A549 (cell line): ENCODE data around the gene FAHD1. TPM values are rescaled to one million over a fixed set of nuclear protein-coding genes. Genes with fewer than 3 reads are reported as not detected.

ENCODE experiments used
- ATAC-seq, 2 experiments: fragments of 200-7000 bp in 1 of 2; fragments of >200 bp in 1 of 2; cut with Nextera tagmentation in 1 of 2; cut with Tn5 transposase in 1 of 2; 3 replicates each; pipeline versions ENCODE4 v1.8.0 to v1.9.1; 2018 to 2020; ENCODE audit warnings: mild to moderate bottlenecking in 1 of 2, moderate library complexity in 1 of 2
- CTCF ChIA-PET: fragments of 300-600 bp; sonication (Branson Sonifier 250); formaldehyde crosslinking; extraction: SDS; loops from one replicate; lab custom pipeline; 2021; ENCODE audit warnings: antibody characterized with exemption, inconsistent platforms; lab: Yijun Ruan, JAX
- POLR2A ChIA-PET: fragments of 350-600 bp; formaldehyde crosslinking; extraction: SDS; loops from one replicate; lab custom pipeline; 2021; ENCODE audit warnings: antibody characterized with exemption, inconsistent platforms; lab: Yijun Ruan, JAX
- DNase-seq, 2 experiments: peaks; one replicate each; pipeline versions ENCODE4 v3.0.0 to v3.0.0-alpha.2; 2011 to 2016; ENCODE audit warnings: low read depth in 1 of 2, low spot score in 1 of 2
- FAIRE-seq: peaks from 2 replicates; lab custom pipeline; 2011; peaks lifted over from hg19 to GRCh38; lab: Jason Lieb, UNC
- H3K27ac ChIP-seq, 2 experiments: fragments of >200 bp; sonication (Bioruptor Twin); formaldehyde crosslinking; 3 replicates each; pipeline ENCODE4 v1.5.1; 2016 to 2017
- H3K4me1 ChIP-seq: fragments of >200 bp; sonication (Bioruptor Twin); formaldehyde crosslinking; 3 replicates; pipeline ENCODE4 v1.6.1; 2016
- H3K4me2 ChIP-seq: fragments of >200 bp; sonication (Bioruptor Twin); formaldehyde crosslinking; 3 replicates; pipeline ENCODE4 v1.6.1; 2016
- H3K4me3 ChIP-seq: fragments of >200 bp; sonication (Bioruptor Twin); formaldehyde crosslinking; 3 replicates; pipeline ENCODE4 v1.5.1; 2016
- H3K9me3 ChIP-seq: fragments of >200 bp; sonication (Bioruptor Twin); formaldehyde crosslinking; 3 replicates; pipeline ENCODE4 v1.6.1; 2016
- ATOH8 ChIP-seq: fragments of 250-450 bp; sonication (Bioruptor Pico); IDR thresholded peaks from 2 replicates; pipeline ENCODE4 v1.5.0; 2020; ENCODE audit warnings: low read depth, mild to moderate bottlenecking, moderate library complexity
- CBX8 ChIP-seq: fragments of 200-600 bp; sonication (generic); IDR thresholded peaks from 2 replicates; pipeline ENCODE4 v1.6.1; 2016
- CEBPB ChIP-seq, 2 experiments: fragments of >200 bp in 1 of 2; sonication (Bioruptor Twin) in 1 of 2; formaldehyde crosslinking in 1 of 2; IDR thresholded peaks; 2 replicates each; pipeline ENCODE4 v1.6.1; 2012 to 2016
- CTCF ChIP-seq: fragments of >200 bp; sonication (Bioruptor Twin); formaldehyde crosslinking; IDR thresholded peaks from 3 replicates; pipeline ENCODE4 v1.5.1; 2016
- E2F6 ChIP-seq: IDR thresholded peaks from 2 replicates; pipeline ENCODE4 v1.6.1; 2012; ENCODE audit warnings: low read depth, borderline replicate concordance
- FOXS1 ChIP-seq: fragments of 250-450 bp; sonication (Bioruptor Pico); IDR thresholded peaks from 2 replicates; pipeline ENCODE4 v1.5.0; 2020; ENCODE audit warnings: mild to moderate bottlenecking, moderate library complexity
- HEYL ChIP-seq: fragments of 250-450 bp; sonication (Bioruptor Pico); IDR thresholded peaks from 2 replicates; pipeline ENCODE4 v1.8.0; 2021; ENCODE audit warnings: mild to moderate bottlenecking, moderate library complexity
- HMGXB4 ChIP-seq: fragments of 250-450 bp; sonication (Bioruptor Pico); IDR thresholded peaks from 2 replicates; pipeline ENCODE4 v1.5.0; 2021; ENCODE audit warnings: mild to moderate bottlenecking, moderate library complexity, borderline replicate concordance
- HOXB5 ChIP-seq: fragments of 250-450 bp; sonication (Bioruptor Pico); IDR thresholded peaks from 2 replicates; pipeline ENCODE4 v1.5.0; 2020; ENCODE audit warnings: mild to moderate bottlenecking, moderate library complexity
- KDM5A ChIP-seq: fragments of 200-600 bp; sonication (generic); IDR thresholded peaks from 2 replicates; pipeline ENCODE4 v1.6.1; 2016; ENCODE audit warnings: antibody characterized with exemption, mild to moderate bottlenecking
- POLR2AphosphoS2 ChIP-seq: conservative IDR thresholded peaks from 2 replicates; pipeline ENCODE4 v1.6.1; 2012; ENCODE audit warnings: low read length, improper control_type of control experiment, inconsistent platforms
- RCOR1 ChIP-seq: fragments of 150-350 bp; IDR thresholded peaks from 2 replicates; pipeline ENCODE4 v1.6.1; 2014; ENCODE audit warnings: antibody characterized with exemption, low read length, low read depth
- REST ChIP-seq: fragments of 200-600 bp; sonication (generic); IDR thresholded peaks from 2 replicates; pipeline ENCODE4 v1.6.1; 2016; ENCODE audit warnings: antibody characterized with exemption, mild to moderate bottlenecking, moderate library complexity
- ZC3H11A ChIP-seq: fragments of 450-650 bp; IDR thresholded peaks from 2 replicates; pipeline ENCODE4 v1.6.1; 2014; ENCODE audit warnings: antibody characterized with exemption, mild to moderate bottlenecking
- WGBS: methylation state at CpG from one replicate; pipeline ENCODE4 v1.1.6; 2017; ENCODE audit errors: missing lambda C conversion rate; 5-methylcytosine and 5-hydroxymethylcytosine counted together
- polyA plus RNA-seq, 4 experiments: library from polyadenylated mRNA; depleted of rRNA in 3 of 4; stranded (reverse); fragments of >200 nt; fragmentation: RNase III in 1 of 4; extraction: RNeasy Plus Mini Kit Qiagen cat#74134 plus additional on column Dnase treatment in 1 of 4; gene quantifications; 2 replicates in 3 of 4; 3 replicates in 1 of 4; pipeline ENCODE4 v1.2.3, GENCODE V29; 2011 to 2017
- TF ChIP-seq, protein P1 (sequence below): fragments of 150-350 bp; IDR thresholded peaks from 2 replicates; pipeline ENCODE4 v1.6.1; 2014; ENCODE audit warnings: low read depth, mild to moderate bottlenecking, low read length
- TF ChIP-seq, protein P2 (sequence below): fragments of >200 bp; sonication (Bioruptor Twin); formaldehyde crosslinking; IDR thresholded peaks from 2 replicates; pipeline ENCODE4 v1.6.1; 2016

Gene FAHD1
- polyA plus RNA-seq, 2 of the 4 experiments (the other 2 are of a cell fraction), result 30.6 to 68.4 TPM

GRCh38 chr16:1800701-1801100 is 26.3 kb upstream of the FAHD1 start:
- H3K4me1 ChIP-seq, result no peaks in the 10 kb centered on the region
- DNase-seq (no peak), FAIRE-seq (no peak), ATAC-seq (no peak)
- ChIA-PET POLR2A (no interaction called here), CTCF (interaction anchor here (1.0 to 2.1 kb wide), 2 partner anchors 12 to 40 kb away, joined by 3 to 15 read pairs; no protein-coding TSS in a partner anchor)
- H3K4me2 ChIP-seq, result no peak overlapping the region
- H3K9me3 ChIP-seq, result peaks cover 21% of the 10 kb centered on the region; the same call in 2 of the 3 replicates
- WGBS, result 84% methylated on average over 10 of the region's 10 CpGs
- TF ChIP-seq KDM5A (no peak), HEYL (CRISPR knock-in tag) (no peak), HMGXB4 (CRISPR knock-in tag) (no peak), E2F6 (no peak), CBX8 (no peak), RCOR1 (no peak)
- TF ChIP-seq, protein P1, sequence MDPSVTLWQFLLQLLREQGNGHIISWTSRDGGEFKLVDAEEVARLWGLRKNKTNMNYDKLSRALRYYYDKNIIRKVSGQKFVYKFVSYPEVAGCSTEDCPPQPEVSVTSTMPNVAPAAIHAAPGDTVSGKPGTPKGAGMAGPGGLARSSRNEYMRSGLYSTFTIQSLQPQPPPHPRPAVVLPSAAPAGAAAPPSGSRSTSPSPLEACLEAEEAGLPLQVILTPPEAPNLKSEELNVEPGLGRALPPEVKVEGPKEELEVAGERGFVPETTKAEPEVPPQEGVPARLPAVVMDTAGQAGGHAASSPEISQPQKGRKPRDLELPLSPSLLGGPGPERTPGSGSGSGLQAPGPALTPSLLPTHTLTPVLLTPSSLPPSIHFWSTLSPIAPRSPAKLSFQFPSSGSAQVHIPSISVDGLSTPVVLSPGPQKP, result no peak
- no peak overlapping the region for H3K27ac ChIP-seq
- H3K4me3 ChIP-seq, result no peak overlapping the region

DNA sequence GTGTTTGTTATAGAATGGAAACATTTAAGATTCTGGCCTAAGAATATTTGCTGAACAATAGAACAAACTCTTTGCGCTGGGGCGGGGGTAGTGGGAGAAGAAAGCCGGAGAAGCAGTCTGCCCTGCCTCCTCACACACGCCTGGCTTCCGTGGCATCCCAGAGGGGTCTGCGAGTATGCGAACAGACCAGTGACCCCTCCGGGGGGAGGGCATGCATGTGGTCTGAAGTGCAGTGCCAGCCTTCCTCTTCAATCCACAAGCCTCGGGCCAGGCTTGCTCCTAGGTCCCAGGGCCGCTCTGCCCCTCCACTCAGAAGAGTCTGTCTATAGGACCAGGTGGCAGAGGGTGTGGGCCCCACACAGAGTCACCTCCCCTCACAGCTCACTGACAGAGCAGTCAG is 19.4 kb upstream of the FAHD1 start:
- TF ChIP-seq HOXB5 (CRISPR knock-in tag) (no peak), ZC3H11A (no peak), HEYL (CRISPR knock-in tag) (no peak), CEBPB (IDR thresholded peaks at IDR 0.05) (no peak), CTCF (no peak), KDM5A (no peak), FOXS1 (CRISPR knock-in tag) (no peak), REST (no peak), POLR2AphosphoS2 (no peak), ATOH8 (no peak)
- TF ChIP-seq, protein P2, sequence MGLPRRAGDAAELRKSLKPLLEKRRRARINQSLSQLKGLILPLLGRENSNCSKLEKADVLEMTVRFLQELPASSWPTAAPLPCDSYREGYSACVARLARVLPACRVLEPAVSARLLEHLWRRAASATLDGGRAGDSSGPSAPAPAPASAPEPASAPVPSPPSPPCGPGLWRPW, result no peak
- Histone ChIP-seq H3K27ac (no peak overlapping the region), H3K4me2 (no peak overlapping the region), H3K9me3 (no peaks in the 10 kb centered on the region), H3K4me1 (peaks cover 4% of the 10 kb centered on the region; the same call in 1 of the 3 replicates), H3K4me3 (no peak overlapping the region)
- ChIA-PET CTCF (interaction anchor here (1.6 kb wide), 1 partner anchor 20 kb away, joined by 4 read pairs; the partner anchor contains the start of genes FAHD1 and HAGH), POLR2A (no interaction called here)
- 86% methylated on average over 9 of the region's 10 CpGs for WGBS
- ATAC-seq (no peak), FAIRE-seq (no peak), DNase-seq (no peak)
